DOHH2 (cell line): ENCODE results near the gene SCIN.

ENCODE experiments used
- H3F3A ChIP-seq: fragments of 200-600 bp; sonication (generic), shearing (Covaris generic); 2 replicates; pipeline ENCODE4 v1.6.0; 2016; ENCODE audit warnings: antibody characterized with exemption, mild to moderate bottlenecking; ENCODE audit not compliant: control insufficient read depth, insufficient read depth
- H3K27ac ChIP-seq: fragments of 200-600 bp; sonication (generic); 2 replicates; pipeline ENCODE4 v1.5.1; 2014; ENCODE audit warnings: low read depth, mild to moderate bottlenecking, low read length, moderate library complexity
- H3K27me3 ChIP-seq: fragments of 200-600 bp; sonication (generic); 2 replicates; pipeline ENCODE4 v1.6.1; 2014; ENCODE audit warnings: mild to moderate bottlenecking, low read length, mixed read lengths; ENCODE audit not compliant: control insufficient read depth
- H3K36me3 ChIP-seq: fragments of 200-600 bp; sonication (generic); 2 replicates; pipeline ENCODE4 v1.6.1; 2014; ENCODE audit warnings: mild to moderate bottlenecking, low read length, moderate library complexity, mixed read lengths; ENCODE audit not compliant: control insufficient read depth
- H3K4me1 ChIP-seq: fragments of 200-600 bp; sonication (generic); 2 replicates; pipeline ENCODE4 v1.6.1; 2014; ENCODE audit warnings: mild to moderate bottlenecking, low read length, mixed read lengths; ENCODE audit not compliant: control insufficient read depth
- H3K4me2 ChIP-seq: fragments of 200-600 bp; sonication (generic); 2 replicates; pipeline ENCODE4 v1.6.0; 2014; ENCODE audit warnings: mild to moderate bottlenecking, low read length, moderate library complexity
- H3K4me3 ChIP-seq: fragments of 200-600 bp; sonication (generic); 2 replicates; pipeline ENCODE4 v1.5.1; 2014; ENCODE audit warnings: mild to moderate bottlenecking, low read length, mixed read lengths
- H3K79me2 ChIP-seq: fragments of 200-600 bp; sonication (generic); 2 replicates; pipeline ENCODE4 v1.6.1; 2014; ENCODE audit warnings: mild to moderate bottlenecking, low read length, mixed read lengths; ENCODE audit not compliant: control insufficient read depth
- H3K9me2 ChIP-seq: fragments of 200-600 bp; sonication (generic); replicated peaks from 2 replicates; pipeline ENCODE4 v1.6.1; 2014; ENCODE audit warnings: mild to moderate bottlenecking, low read length, mixed read lengths; ENCODE audit not compliant: control insufficient read depth
- H3K9me3 ChIP-seq: fragments of 200-600 bp; sonication (generic); 2 replicates; pipeline ENCODE4 v1.6.1; 2014; ENCODE audit warnings: antibody characterized with exemption, low read length, mixed read lengths; ENCODE audit not compliant: control insufficient read depth, insufficient read depth
- H4K20me1 ChIP-seq: fragments of 200-600 bp; sonication (generic); 2 replicates; pipeline ENCODE4 v1.6.0; 2014; ENCODE audit warnings: low read depth, mild to moderate bottlenecking, antibody characterized with exemption, low read length, moderate library complexity; ENCODE audit not compliant: control insufficient read depth, insufficient read depth
- CTCF ChIP-seq: fragments of 200-600 bp; sonication (generic); IDR thresholded peaks from one replicate; pipeline ENCODE4 v1.5.1; 2014; ENCODE audit warnings: antibody characterized with exemption, mild to moderate bottlenecking, low read depth, low read length; ENCODE audit not compliant: poor library complexity, severe bottlenecking
- EZH2phosphoT487 ChIP-seq: fragments of 200-600 bp; sonication (generic); IDR thresholded peaks from 2 replicates; pipeline ENCODE4 v1.6.1; 2017; ENCODE audit warnings: borderline replicate concordance, mild to moderate bottlenecking, antibody characterized with exemption, low read length, moderate library complexity, mixed read lengths

Gene SCIN

DNA sequence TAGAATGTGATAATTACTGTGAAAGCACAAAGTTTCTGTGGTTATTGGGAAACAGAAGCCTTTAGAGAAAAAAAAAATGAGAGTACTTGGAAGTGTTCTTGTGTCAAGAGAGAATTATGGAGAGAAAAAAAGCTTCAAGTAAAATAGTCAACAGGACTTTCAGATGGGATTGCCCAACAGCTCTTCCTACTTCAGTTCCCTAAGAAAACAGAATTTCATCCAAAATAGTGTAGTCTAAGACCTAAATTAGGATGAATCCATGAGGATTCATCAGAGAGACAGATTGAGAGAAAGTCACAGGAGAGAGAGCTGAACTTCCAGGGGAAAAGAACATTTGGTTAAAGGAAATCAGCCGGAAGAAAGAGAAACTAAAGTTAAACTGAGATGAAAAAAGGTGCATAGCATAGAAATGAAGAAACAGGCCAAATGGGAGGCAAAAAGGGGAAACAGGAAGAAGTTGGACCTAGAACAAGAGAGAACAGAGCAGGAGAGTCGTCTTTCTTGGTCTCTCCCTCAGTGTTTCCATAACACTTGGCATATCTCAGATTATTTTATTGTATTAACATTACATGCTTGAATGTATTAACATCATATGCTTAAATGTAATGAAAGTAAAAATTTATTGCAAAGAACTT, 2.5 kb downstream of the SCIN start:
- Histone ChIP-seq H3K36me3 (no peaks in the 10 kb centered on the region), H3K27me3 (no peaks in the 10 kb centered on the region), H3K27ac (no peak overlapping the region), H3K4me2 (no peak overlapping the region), H4K20me1 (no peaks in the 10 kb centered on the region), H3K4me1 (no peaks in the 10 kb centered on the region), H3K9me3 (no peaks in the 10 kb centered on the region), H3F3A (no peaks in the 10 kb centered on the region), H3K9me2 (0 out of 2 replicates have a peak, but pooled peaks cover 2% of the 10 kb centered on the region), H3K4me3 (no peak overlapping the region), H3K79me2 (no peaks in the 10 kb centered on the region)
- TF ChIP-seq CTCF (no peak), EZH2phosphoT487 (no peak)

GRCh38 chr7:12573885-12574284, 3.4 kb downstream of the SCIN start:
- Histone ChIP-seq H4K20me1 (no peaks in the 10 kb centered on the region), H3K9me3 (no peaks in the 10 kb centered on the region), H3K79me2 (no peaks in the 10 kb centered on the region), H3K27ac (no peak overlapping the region), H3K9me2 (0 out of 2 replicates have a peak, but pooled peaks cover 2% of the 10 kb centered on the region), H3K4me2 (no peak overlapping the region), H3F3A (no peaks in the 10 kb centered on the region), H3K4me3 (no peak overlapping the region), H3K27me3 (no peaks in the 10 kb centered on the region), H3K4me1 (no peaks in the 10 kb centered on the region), H3K36me3 (no peaks in the 10 kb centered on the region)
- TF ChIP-seq EZH2phosphoT487 (no peak), CTCF (no peak)

DNA sequence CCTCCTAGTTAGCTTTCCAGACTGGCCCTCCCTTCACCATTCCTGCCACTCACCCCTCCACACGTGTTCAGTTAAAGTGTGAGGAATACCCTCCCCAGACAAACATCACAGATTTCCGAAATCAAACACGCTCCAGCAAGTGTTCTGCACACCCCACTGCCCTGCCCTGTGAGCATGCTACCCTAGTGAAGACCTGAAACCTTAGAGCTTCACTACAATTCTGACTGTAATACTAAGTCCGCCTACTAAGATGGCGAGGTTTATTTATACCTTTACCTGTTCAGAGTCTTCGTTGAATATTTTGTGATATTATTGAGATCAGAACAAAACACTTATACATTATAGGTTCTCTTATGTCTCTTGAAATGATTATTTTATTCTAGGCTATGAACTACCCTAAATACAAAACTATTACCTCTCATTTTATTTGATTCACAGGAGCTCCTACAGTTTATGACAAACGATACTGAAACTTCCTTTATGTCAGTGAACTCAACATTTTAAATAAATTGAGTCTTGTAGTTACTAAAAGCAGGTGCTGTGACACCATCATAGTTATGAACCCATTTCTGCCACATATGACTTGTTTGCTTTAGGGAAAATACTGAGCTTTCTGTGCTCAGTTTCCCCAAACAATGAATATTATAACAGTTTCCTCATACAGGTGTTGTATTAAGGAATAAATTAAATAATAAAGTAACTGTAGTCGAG, 8.6 kb downstream of the SCIN start:
- Histone ChIP-seq H4K20me1 (no peaks in the 10 kb centered on the region), H3K79me2 (no peaks in the 10 kb centered on the region), H3K36me3 (no peaks in the 10 kb centered on the region), H3K27ac (no peak overlapping the region), H3K9me2 (no peaks in the 10 kb centered on the region), H3K9me3 (no peaks in the 10 kb centered on the region), H3K4me3 (no peak overlapping the region), H3K4me1 (no peaks in the 10 kb centered on the region), H3K4me2 (no peak overlapping the region), H3F3A (no peaks in the 10 kb centered on the region), H3K27me3 (no peaks in the 10 kb centered on the region)
- TF ChIP-seq CTCF (no peak), EZH2phosphoT487 (no peak)
